Epithelial cell of proximal tubule (primary cell): ENCODE measurements around the gene ZNF281. TPM values are rescaled to one million over a fixed set of nuclear protein-coding genes. Genes with fewer than 3 reads are reported as not detected.

Experiments
- DNase-seq: peaks from one replicate; pipeline ENCODE4 v3.0.0-alpha.2; 2011; ENCODE audit warnings: low read depth
- H3K4me3 ChIP-seq: 2 replicates; pipeline ENCODE4 v1.5.1; 2011; ENCODE audit warnings: low read depth, mild to moderate bottlenecking, low read length
- CTCF ChIP-seq: conservative IDR thresholded peaks from 2 replicates; pipeline ENCODE4 v1.5.1; 2012; ENCODE audit warnings: low read depth, mild to moderate bottlenecking, low read length
- total RNA-seq: library from RNA; depleted of rRNA; stranded (reverse); fragments of >200 nt; gene quantifications from 2 replicates; pipeline ENCODE4 v1.2.3, GENCODE V29; 2015

Gene ZNF281
- total RNA-seq, 1 donor from 2014 or later: 17.4 TPM

- no peak for TF ChIP-seq CTCF
- DNase-seq: no peak
- H3K4me3 ChIP-seq: no peak overlapping the region
Observed at GRCh38 chr1:200391747-200392146, 18.1 kb downstream of the ZNF281 start.

- DNase-seq: no peak
- no peak overlapping the region for H3K4me3 ChIP-seq
- TF ChIP-seq CTCF: no peak
Observed at GRCh38 chr1:200388791-200389190, 21.0 kb downstream of the ZNF281 start.

- no peak for TF ChIP-seq CTCF
- no peak for DNase-seq
- no peak overlapping the region for H3K4me3 ChIP-seq
Observed at GRCh38 chr1:200386416-200386815, 23.4 kb downstream of the ZNF281 start.

GRCh38 chr1:200384818-200385390, 24.9 kb downstream of the ZNF281 start:
- no peak overlapping the region for H3K4me3 ChIP-seq
- TF ChIP-seq CTCF: no peak
- no peak for DNase-seq

- no peak overlapping the region for H3K4me3 ChIP-seq
- DNase-seq: no peak
- TF ChIP-seq CTCF: no peak
Observed at GRCh38 chr1:200381256-200381984, 28.4 kb downstream of the ZNF281 start.

GRCh38 chr1:200380589-200381021, 29.2 kb downstream of the ZNF281 start:
- no peak overlapping the region for H3K4me3 ChIP-seq
- DNase-seq: no peak
- no peak for TF ChIP-seq CTCF
